Loucy (cell line): ENCODE measurements around the gene FAM169A.

Experiments
- H2AFZ ChIP-seq: fragments of 200-600 bp; sonication (generic); 2 replicates; pipeline ENCODE4 v1.6.0; 2016; ENCODE audit warnings: antibody characterized with exemption, mild to moderate bottlenecking, low read length, moderate library complexity
- H3F3A ChIP-seq: fragments of 200-600 bp; 2 replicates; pipeline ENCODE4 v1.6.0; 2016; ENCODE audit warnings: antibody characterized with exemption, low read depth, mild to moderate bottlenecking
- H3K27me3 ChIP-seq: fragments of 200-600 bp; sonication (generic); 2 replicates; pipeline ENCODE4 v1.6.1; 2014; ENCODE audit warnings: low read length, mild to moderate bottlenecking; ENCODE audit not compliant: insufficient read depth, poor library complexity, severe bottlenecking
- H3K36me3 ChIP-seq: fragments of 200-600 bp; sonication (generic); 2 replicates; pipeline ENCODE4 v1.6.1; 2016; ENCODE audit warnings: low read length; ENCODE audit not compliant: insufficient read depth
- H3K4me1 ChIP-seq: fragments of 200-600 bp; sonication (generic); 2 replicates; pipeline ENCODE4 v1.5.1; 2014; ENCODE audit warnings: low read length, mild to moderate bottlenecking; ENCODE audit not compliant: insufficient read depth, poor library complexity, severe bottlenecking
- H3K4me2 ChIP-seq: fragments of 200-600 bp; sonication (generic); 2 replicates; pipeline ENCODE4 v1.6.0; 2014; ENCODE audit warnings: antibody characterized with exemption, low read length, low read depth, mild to moderate bottlenecking; ENCODE audit not compliant: poor library complexity, severe bottlenecking
- H3K4me3 ChIP-seq: fragments of 200-600 bp; sonication (generic); 2 replicates; pipeline ENCODE4 v1.5.1; 2014; ENCODE audit warnings: low read length, mild to moderate bottlenecking, mixed read lengths; ENCODE audit not compliant: poor library complexity, severe bottlenecking
- H3K79me2 ChIP-seq: fragments of 200-600 bp; sonication (generic); 2 replicates; pipeline ENCODE4 v1.6.1; 2014; ENCODE audit warnings: low read length; ENCODE audit not compliant: insufficient read depth
- H3K9ac ChIP-seq: fragments of 200-600 bp; sonication (generic); 2 replicates; pipeline ENCODE4 v1.6.0; 2014; ENCODE audit warnings: mild to moderate bottlenecking, low read depth, low read length, moderate library complexity; ENCODE audit not compliant: poor library complexity, severe bottlenecking
- H3K9me2 ChIP-seq: fragments of 200-600 bp; sonication (generic); replicated peaks from 2 replicates; pipeline ENCODE4 v1.6.1; 2016; ENCODE audit warnings: low read depth, low read length, mixed read lengths
- H3K9me3 ChIP-seq: fragments of 200-600 bp; sonication (generic); 2 replicates; pipeline ENCODE4 v1.6.1; 2014; ENCODE audit warnings: mild to moderate bottlenecking, antibody characterized with exemption, low read length, low read depth; ENCODE audit not compliant: insufficient read depth
- H4K20me1 ChIP-seq: fragments of 200-600 bp; sonication (generic); 2 replicates; pipeline ENCODE4 v1.6.0; 2014; ENCODE audit warnings: antibody characterized with exemption, low read length, mild to moderate bottlenecking; ENCODE audit not compliant: insufficient read depth, poor library complexity, severe bottlenecking
- CTCF ChIP-seq: fragments of 200-600 bp; sonication (generic); conservative IDR thresholded peaks from 2 replicates; pipeline ENCODE4 v1.5.1; 2014; ENCODE audit warnings: mild to moderate bottlenecking, antibody characterized with exemption, low read length
- EZH2phosphoT487 ChIP-seq: fragments of 200-600 bp; IDR thresholded peaks from 2 replicates; pipeline ENCODE4 v1.6.1; 2018; ENCODE audit warnings: antibody characterized with exemption, mild to moderate bottlenecking, moderate library complexity, borderline replicate concordance

The FAM169A gene

GRCh38 chr5:74766849-74767578, 99.2 kb downstream of the FAM169A start, which contains the start of the genes GFM2 and NSA2:
GFM2 (minus strand) TSS chr5:74767117; CDS start chr5:74763742, 3,375 bp downstream.
NSA2 (plus strand) TSS chr5:74767249; CDS start chr5:74767361, 112 bp downstream.
- TF ChIP-seq CTCF (no peak), EZH2phosphoT487 (no peak)
- H3K27me3 ChIP-seq, result no peaks in the 10 kb centered on the region
- H3K4me1 ChIP-seq, result peaks cover 44% of the 10 kb centered on the region
- no peaks in the 10 kb centered on the region for H3K9me2 ChIP-seq
- peaks cover 69% of the 10 kb centered on the region for H3K79me2 ChIP-seq
- H3K9me3 ChIP-seq, result no peaks in the 10 kb centered on the region
- H3K36me3 ChIP-seq, result peaks cover 21% of the 10 kb centered on the region; the same call in 1 of the 2 replicates
- H3K4me3 ChIP-seq, result peak within 1 kb of the TSS; percentile 99
- peak within 1 kb of the TSS; percentile 99 for H3K4me2 ChIP-seq
- H2AFZ ChIP-seq, result peak within 1 kb of the TSS; percentile 99
- H3K9ac ChIP-seq, result peak within 1 kb of the TSS; percentile 83
- peaks cover 37% of the 10 kb centered on the region for H4K20me1 ChIP-seq
- H3F3A ChIP-seq, result no peaks in the 10 kb centered on the region

- H3K79me2 ChIP-seq, result peaks cover 70% of the 10 kb centered on the region
These were observed 99.8 kb downstream of the FAM169A start for GRCh38 chr5:74766418-74766848.

GRCh38 chr5:74765929-74766328, 100.3 kb downstream of the FAM169A start:
- Histone ChIP-seq H3K79me2 (peaks cover 71% of the 10 kb centered on the region), H3K4me2 (peak overlapping the region; percentile 81), H2AFZ (no peak overlapping the region)

More at GRCh38 chr5:74766418-74766848, 99.8 kb downstream of the FAM169A start:
- Histone ChIP-seq H3K4me1 (peaks cover 50% of the 10 kb centered on the region), H3K9me2 (no peaks in the 10 kb centered on the region), H2AFZ (peak overlapping the region; percentile 99), H3K9ac (peak overlapping the region; percentile 83), H4K20me1 (peaks cover 37% of the 10 kb centered on the region), H3K4me3 (peak overlapping the region; percentile 99), H3K27me3 (no peaks in the 10 kb centered on the region), H3K9me3 (no peaks in the 10 kb centered on the region), H3K4me2 (peak overlapping the region; percentile 81), H3K36me3 (peaks cover 18% of the 10 kb centered on the region; the same call in 1 of the 2 replicates), H3F3A (no peaks in the 10 kb centered on the region)
- TF ChIP-seq CTCF (peak; percentile 73), EZH2phosphoT487 (no peak)

More at GRCh38 chr5:74765929-74766328, 100.3 kb downstream of the FAM169A start:
- no peak for TF ChIP-seq CTCF
- no peak for TF ChIP-seq EZH2phosphoT487
- H3K4me3 ChIP-seq, result peak overlapping the region; percentile 99
- peak overlapping the region; percentile 83 for H3K9ac ChIP-seq
- H3F3A ChIP-seq, result no peaks in the 10 kb centered on the region
- peaks cover 37% of the 10 kb centered on the region for H4K20me1 ChIP-seq
- H3K9me3 ChIP-seq, result no peaks in the 10 kb centered on the region
- no peaks in the 10 kb centered on the region for H3K9me2 ChIP-seq
- peaks cover 14% of the 10 kb centered on the region; the same call in 1 of the 2 replicates for H3K36me3 ChIP-seq
- H3K4me1 ChIP-seq, result peaks cover 55% of the 10 kb centered on the region
- H3K27me3 ChIP-seq, result no peaks in the 10 kb centered on the region
